A673 (cell line): ENCODE measurements around the gene CD1C. TPM values are rescaled to one million over a fixed set of nuclear protein-coding genes. Genes with fewer than 3 reads are reported as not detected.

Experiments used
- BruUV-seq: library from RNA; stranded (reverse); fragments of 400-500 nt; replicated peaks from 2 replicates; lab custom pipeline; 2021; lab: Mats Ljungman, UMichigan
- CTCF ChIA-PET: fragments of 300-600 bp; sonication (Branson Sonifier 250); formaldehyde crosslinking; loops from one replicate; lab custom pipeline; 2022; ENCODE audit warnings: antibody characterized with exemption; lab: Charles Lee
- POLR2A ChIA-PET: fragments of 300-600 bp; sonication (Branson Sonifier 250); formaldehyde crosslinking; loops from one replicate; lab custom pipeline; 2022; ENCODE audit warnings: antibody characterized with exemption; ENCODE audit not compliant: low non-redundant PET; lab: Charles Lee
- DNase-seq: peaks from one replicate; pipeline ENCODE4 v3.0.0-alpha.2; 2015; ENCODE audit warnings: low spot score
- H3K27ac ChIP-seq: fragments of 200-600 bp; sonication (generic); 2 replicates; pipeline ENCODE4 v1.5.1; 2016; ENCODE audit warnings: mixed run types, low read depth, mild to moderate bottlenecking, mixed read lengths, antibody characterized with exemption, low read length; ENCODE audit not compliant: poor library complexity, severe bottlenecking
- H3K27me3 ChIP-seq: fragments of 200-600 bp; sonication (generic); replicated peaks from 2 replicates; pipeline ENCODE4 v1.6.1; 2017; ENCODE audit warnings: mixed run types, low read depth, mild to moderate bottlenecking, mixed read lengths, antibody characterized with exemption, low read length; ENCODE audit not compliant: insufficient read depth, poor library complexity
- H3K36me3 ChIP-seq: fragments of 200-600 bp; sonication (generic); 2 replicates; pipeline ENCODE4 v1.6.1; 2016; ENCODE audit warnings: mixed run types, mild to moderate bottlenecking, mixed read lengths, antibody characterized with exemption, low read length; ENCODE audit not compliant: insufficient read depth, poor library complexity, severe bottlenecking
- H3K4me1 ChIP-seq: fragments of 200-600 bp; sonication (generic); 2 replicates; pipeline ENCODE4 v1.6.1; 2017; ENCODE audit warnings: mixed run types, mild to moderate bottlenecking, mixed read lengths, antibody characterized with exemption, low read length; ENCODE audit not compliant: insufficient read depth, poor library complexity, severe bottlenecking
- H3K4me3 ChIP-seq: fragments of 200-600 bp; sonication (generic); 2 replicates; pipeline ENCODE4 v1.5.1; 2016; ENCODE audit warnings: low read depth, mixed run types, mild to moderate bottlenecking, mixed read lengths, low read length; ENCODE audit not compliant: poor library complexity, severe bottlenecking
- H3K9me3 ChIP-seq: fragments of 200-600 bp; sonication (generic); 2 replicates; pipeline ENCODE4 v1.6.1; 2016; ENCODE audit warnings: mixed run types, low read depth, mild to moderate bottlenecking, mixed read lengths, antibody characterized with exemption, low read length; ENCODE audit not compliant: poor library complexity, severe bottlenecking
- EZH2 ChIP-seq: fragments of 200-600 bp; sonication (generic); IDR thresholded peaks from 2 replicates; pipeline ENCODE4 v1.6.1; 2017; ENCODE audit warnings: borderline replicate concordance, low read depth, mild to moderate bottlenecking, mixed read lengths, antibody characterized with exemption, low read length; ENCODE audit not compliant: poor library complexity, severe bottlenecking
- intact Hi-C: fragments of 100-400 bp; cut with micrococcal nuclease; formaldehyde crosslinking; loops from one replicate; pipeline ENCODE4 v1.10.0; 2022; ENCODE audit not compliant: unreplicated experiment
- total RNA-seq: library from RNA; stranded (reverse); gene quantifications from 2 replicates; pipeline ENCODE4 v1.2.3, GENCODE V29; 2021
- TF ChIP-seq, protein P1 (sequence below): fragments of 300-800, 200-600 bp; sonication (generic); conservative IDR thresholded peaks from 2 replicates; pipeline ENCODE4 v1.5.1; 2017; ENCODE audit warnings: low read depth, mild to moderate bottlenecking, antibody characterized with exemption, low read length, moderate library complexity, mixed read lengths

Gene CD1C
- total RNA-seq, 1 experiment from 2014 or later = not detected

DNA sequence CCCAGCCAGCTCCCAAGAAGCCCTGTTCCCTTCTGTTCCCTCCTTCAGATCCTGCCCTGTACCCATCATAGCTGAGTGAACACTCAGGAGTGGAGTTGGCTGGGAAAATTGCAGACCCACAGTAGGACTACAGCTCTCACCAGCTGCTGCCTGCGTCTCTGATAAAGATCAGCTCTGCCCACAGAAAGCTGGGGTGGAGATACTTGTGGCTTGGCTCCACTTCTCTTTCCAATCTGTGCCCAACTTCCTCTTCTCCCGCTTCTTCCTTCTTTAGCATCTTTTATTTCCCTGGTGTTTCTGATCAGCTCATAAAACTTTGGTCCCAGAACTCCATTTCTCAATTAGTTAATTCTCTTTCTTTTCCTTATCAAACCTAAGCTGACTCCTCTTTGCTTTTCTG is 41.0 kb upstream of the CD1C start:
- no peak overlapping the region for H3K4me3 ChIP-seq
- no peaks in the 10 kb centered on the region for H3K36me3 ChIP-seq
- no peaks in the 10 kb centered on the region for H3K9me3 ChIP-seq
- ChIA-PET CTCF (no interaction called here), POLR2A (interaction anchor here (0.6 kb wide), 1 partner anchor 750 kb away, joined by 3 read pairs; no protein-coding TSS in a partner anchor)
- DNase-seq = no peak
- peaks cover 56% of the 10 kb centered on the region for H3K27me3 ChIP-seq
- no peak overlapping the region for H3K27ac ChIP-seq
- no TSS peak for BruUV-seq
- intact Hi-C loops = no loop called here
- TF ChIP-seq, protein P1, sequence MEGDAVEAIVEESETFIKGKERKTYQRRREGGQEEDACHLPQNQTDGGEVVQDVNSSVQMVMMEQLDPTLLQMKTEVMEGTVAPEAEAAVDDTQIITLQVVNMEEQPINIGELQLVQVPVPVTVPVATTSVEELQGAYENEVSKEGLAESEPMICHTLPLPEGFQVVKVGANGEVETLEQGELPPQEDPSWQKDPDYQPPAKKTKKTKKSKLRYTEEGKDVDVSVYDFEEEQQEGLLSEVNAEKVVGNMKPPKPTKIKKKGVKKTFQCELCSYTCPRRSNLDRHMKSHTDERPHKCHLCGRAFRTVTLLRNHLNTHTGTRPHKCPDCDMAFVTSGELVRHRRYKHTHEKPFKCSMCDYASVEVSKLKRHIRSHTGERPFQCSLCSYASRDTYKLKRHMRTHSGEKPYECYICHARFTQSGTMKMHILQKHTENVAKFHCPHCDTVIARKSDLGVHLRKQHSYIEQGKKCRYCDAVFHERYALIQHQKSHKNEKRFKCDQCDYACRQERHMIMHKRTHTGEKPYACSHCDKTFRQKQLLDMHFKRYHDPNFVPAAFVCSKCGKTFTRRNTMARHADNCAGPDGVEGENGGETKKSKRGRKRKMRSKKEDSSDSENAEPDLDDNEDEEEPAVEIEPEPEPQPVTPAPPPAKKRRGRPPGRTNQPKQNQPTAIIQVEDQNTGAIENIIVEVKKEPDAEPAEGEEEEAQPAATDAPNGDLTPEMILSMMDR = no peak
- TF ChIP-seq EZH2 = no peak
- no peaks in the 10 kb centered on the region for H3K4me1 ChIP-seq

DNA sequence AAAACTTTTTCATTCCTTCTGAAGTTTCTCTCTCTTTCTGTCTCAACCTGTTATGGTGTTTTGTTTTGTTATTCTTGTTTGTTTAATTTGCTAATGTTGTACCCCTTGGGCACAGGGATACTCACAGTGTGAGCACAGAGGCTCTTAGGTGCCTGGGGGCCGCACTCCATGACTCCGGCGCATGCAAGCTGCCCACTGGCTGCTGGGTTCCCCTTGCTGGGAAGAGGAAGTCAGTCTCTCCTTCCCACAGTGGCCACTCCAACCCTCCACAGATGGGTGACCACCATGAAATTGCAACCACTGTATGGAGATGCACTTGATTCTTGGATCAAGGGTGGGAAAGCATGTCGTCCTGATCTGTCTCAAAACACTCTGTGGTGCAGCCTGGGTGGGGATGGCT is 40.1 kb upstream of the CD1C start:
- Histone ChIP-seq H3K27me3 (peaks cover 58% of the 10 kb centered on the region), H3K9me3 (no peaks in the 10 kb centered on the region), H3K4me1 (no peaks in the 10 kb centered on the region), H3K36me3 (no peaks in the 10 kb centered on the region), H3K4me3 (no peak overlapping the region), H3K27ac (no peak overlapping the region)
- DNase-seq = no peak
- TF ChIP-seq, protein P1 = no peak
- TF ChIP-seq EZH2 = no peak
- intact Hi-C loops = no loop called here
- no TSS peak for BruUV-seq
- CTCF ChIA-PET = no interaction called here
- POLR2A ChIA-PET = no interaction called here

DNA sequence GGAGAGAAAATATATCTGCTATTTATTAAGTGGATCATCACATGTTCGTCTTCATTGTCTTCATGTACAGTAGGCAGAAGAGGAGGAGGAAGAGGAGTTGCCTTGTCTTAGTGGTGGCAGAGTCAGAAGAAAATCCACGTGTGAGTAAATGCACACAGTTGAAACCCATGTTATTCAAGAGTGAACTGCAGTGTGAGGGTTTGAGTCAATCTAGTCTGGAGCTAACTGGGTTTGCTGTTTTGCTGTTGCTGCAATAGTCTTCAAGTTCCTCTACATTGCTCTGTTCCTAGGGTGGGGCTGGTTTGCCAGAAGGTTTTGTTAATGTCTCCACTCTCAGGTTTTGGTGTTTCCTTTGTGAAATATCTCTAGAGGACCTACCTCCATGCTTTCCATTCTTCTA is 38.6 kb upstream of the CD1C start:
- POLR2A ChIA-PET = no interaction called here
- H3K27ac ChIP-seq = no peak overlapping the region
- H3K4me3 ChIP-seq = no peak overlapping the region
- H3K9me3 ChIP-seq = no peaks in the 10 kb centered on the region
- peaks cover 58% of the 10 kb centered on the region for H3K27me3 ChIP-seq
- BruUV-seq = no TSS peak
- CTCF ChIA-PET = no interaction called here
- H3K36me3 ChIP-seq = no peaks in the 10 kb centered on the region
- no peak for TF ChIP-seq EZH2
- TF ChIP-seq, protein P1 = no peak
- H3K4me1 ChIP-seq = no peaks in the 10 kb centered on the region
- no peak for DNase-seq
- intact Hi-C loops = no loop called here
